ENCODE measurements around the gene LPP.

Gene LPP

DNA sequence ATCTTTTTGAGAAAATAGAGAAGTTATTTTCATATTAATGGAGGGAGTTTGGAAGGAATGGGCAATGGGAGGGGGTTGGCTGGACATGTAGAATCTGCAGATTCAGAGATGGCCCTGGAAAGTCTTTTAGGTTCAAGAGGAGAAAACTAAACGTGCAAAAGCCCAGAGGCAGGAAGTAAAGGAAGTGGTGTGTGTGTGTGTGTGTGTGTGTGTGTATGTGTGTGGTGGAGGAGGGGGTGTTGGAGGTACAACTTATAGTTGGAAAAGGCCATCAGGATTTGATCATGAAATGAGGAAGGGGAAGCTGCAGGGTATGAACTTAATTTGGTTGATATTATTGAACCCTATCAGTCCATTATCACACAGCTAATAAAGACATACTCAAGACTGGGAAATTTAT is 5.6 kb upstream of the LPP start:
- H4K20me1 ChIP-seq (ENCODE audit: insufficient read depth, low read length): no peaks in the 10 kb centered on the region
- H3K27ac ChIP-seq (ENCODE audit: low read depth, low read length, poor library complexity, severe bottlenecking): no peak overlapping the region
- no peak overlapping the region for H3K4me3 ChIP-seq (ENCODE audit: low read depth, low read length, poor library complexity, severe bottlenecking)
- no peak overlapping the region for H3K9ac ChIP-seq (ENCODE audit: low read length)
- no peaks in the 10 kb centered on the region for H3K36me3 ChIP-seq (ENCODE audit: insufficient read depth, low read length)
- H3K9me3 ChIP-seq (ENCODE audit: low read length): no peaks in the 10 kb centered on the region
- no peak for TF ChIP-seq EZH2 (IDR thresholded peaks at IDR 0.05; ENCODE audit: borderline replicate concordance, low read length)
- TF ChIP-seq, protein P1, sequence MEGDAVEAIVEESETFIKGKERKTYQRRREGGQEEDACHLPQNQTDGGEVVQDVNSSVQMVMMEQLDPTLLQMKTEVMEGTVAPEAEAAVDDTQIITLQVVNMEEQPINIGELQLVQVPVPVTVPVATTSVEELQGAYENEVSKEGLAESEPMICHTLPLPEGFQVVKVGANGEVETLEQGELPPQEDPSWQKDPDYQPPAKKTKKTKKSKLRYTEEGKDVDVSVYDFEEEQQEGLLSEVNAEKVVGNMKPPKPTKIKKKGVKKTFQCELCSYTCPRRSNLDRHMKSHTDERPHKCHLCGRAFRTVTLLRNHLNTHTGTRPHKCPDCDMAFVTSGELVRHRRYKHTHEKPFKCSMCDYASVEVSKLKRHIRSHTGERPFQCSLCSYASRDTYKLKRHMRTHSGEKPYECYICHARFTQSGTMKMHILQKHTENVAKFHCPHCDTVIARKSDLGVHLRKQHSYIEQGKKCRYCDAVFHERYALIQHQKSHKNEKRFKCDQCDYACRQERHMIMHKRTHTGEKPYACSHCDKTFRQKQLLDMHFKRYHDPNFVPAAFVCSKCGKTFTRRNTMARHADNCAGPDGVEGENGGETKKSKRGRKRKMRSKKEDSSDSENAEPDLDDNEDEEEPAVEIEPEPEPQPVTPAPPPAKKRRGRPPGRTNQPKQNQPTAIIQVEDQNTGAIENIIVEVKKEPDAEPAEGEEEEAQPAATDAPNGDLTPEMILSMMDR (IDR thresholded peaks at IDR 0.05; ENCODE audit: low read length): no peak
- no peaks in the 10 kb centered on the region for H3K27me3 ChIP-seq (ENCODE audit: insufficient read depth, low read length)
- no peaks in the 10 kb centered on the region for H3K79me2 ChIP-seq (ENCODE audit: insufficient read depth, low read length)
- peaks cover 38% of the 10 kb centered on the region for H3K4me1 ChIP-seq (ENCODE audit: insufficient read depth, low read length, severe bottlenecking)
- no peak overlapping the region for H3K4me2 ChIP-seq (ENCODE audit: low read length)
- H3F3A ChIP-seq (ENCODE audit: insufficient read depth, low read length): no peaks in the 10 kb centered on the region
- H3K9me2 ChIP-seq (ENCODE audit: low read depth, low read length): no peaks in the 10 kb centered on the region
- H2AFZ ChIP-seq (ENCODE audit: low read length): no peak overlapping the region

DNA sequence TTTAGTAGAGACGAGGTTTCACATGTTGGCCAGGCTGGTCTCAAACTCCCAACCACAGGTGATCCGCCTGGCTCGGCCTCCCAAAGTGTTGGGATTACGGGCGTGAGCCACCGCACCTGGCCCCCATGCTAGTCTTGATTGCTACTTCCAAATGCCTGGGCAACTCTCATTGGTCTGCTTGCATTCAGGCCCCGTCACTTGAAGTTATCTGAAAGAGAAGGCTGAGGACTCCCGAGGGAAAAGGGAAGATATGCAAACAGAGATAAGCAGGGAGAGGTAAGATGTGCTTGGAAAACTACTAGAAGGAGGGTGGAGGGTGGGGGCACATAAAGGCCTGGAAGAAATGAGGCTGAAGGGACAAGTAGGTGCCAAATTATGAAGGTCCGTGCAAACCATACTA is 4.4 kb upstream of the LPP start:
- H3F3A ChIP-seq (ENCODE audit: insufficient read depth, low read length): no peaks in the 10 kb centered on the region
- no peaks in the 10 kb centered on the region for H3K27me3 ChIP-seq (ENCODE audit: insufficient read depth, low read length)
- no peaks in the 10 kb centered on the region for H3K36me3 ChIP-seq (ENCODE audit: insufficient read depth, low read length)
- peak overlapping the region; percentile 12 for H3K27ac ChIP-seq (ENCODE audit: low read depth, low read length, poor library complexity, severe bottlenecking)
- H3K4me2 ChIP-seq (ENCODE audit: low read length): no peak overlapping the region
- no peak overlapping the region for H3K4me3 ChIP-seq (ENCODE audit: low read depth, low read length, poor library complexity, severe bottlenecking)
- TF ChIP-seq, protein P1 (IDR thresholded peaks at IDR 0.05; ENCODE audit: low read length): no peak
- TF ChIP-seq EZH2 (IDR thresholded peaks at IDR 0.05; ENCODE audit: borderline replicate concordance, low read length): no peak
- H3K9me3 ChIP-seq (ENCODE audit: low read length): no peaks in the 10 kb centered on the region
- no peaks in the 10 kb centered on the region for H4K20me1 ChIP-seq (ENCODE audit: insufficient read depth, low read length)
- H3K9ac ChIP-seq (ENCODE audit: low read length): no peak overlapping the region
- peaks cover 45% of the 10 kb centered on the region for H3K4me1 ChIP-seq (ENCODE audit: insufficient read depth, low read length, severe bottlenecking)
- H3K9me2 ChIP-seq (ENCODE audit: low read depth, low read length): no peaks in the 10 kb centered on the region
- no peak overlapping the region for H2AFZ ChIP-seq (ENCODE audit: low read length)
- H3K79me2 ChIP-seq (ENCODE audit: insufficient read depth, low read length): no peaks in the 10 kb centered on the region

GRCh38 chr3:188150982-188151381 is 3.0 kb upstream of the LPP start:
- Histone ChIP-seq H3K9me2 (ENCODE audit: low read depth, low read length) (no peaks in the 10 kb centered on the region), H3K4me1 (ENCODE audit: insufficient read depth, low read length, severe bottlenecking) (peaks cover 51% of the 10 kb centered on the region), H4K20me1 (ENCODE audit: insufficient read depth, low read length) (no peaks in the 10 kb centered on the region), H3K9me3 (ENCODE audit: low read length) (no peaks in the 10 kb centered on the region), H3K36me3 (ENCODE audit: insufficient read depth, low read length) (no peaks in the 10 kb centered on the region), H3K9ac (ENCODE audit: low read length) (no peak overlapping the region), H3K27me3 (ENCODE audit: insufficient read depth, low read length) (no peaks in the 10 kb centered on the region), H3F3A (ENCODE audit: insufficient read depth, low read length) (no peaks in the 10 kb centered on the region), H3K79me2 (ENCODE audit: insufficient read depth, low read length) (no peaks in the 10 kb centered on the region), H2AFZ (ENCODE audit: low read length) (no peak overlapping the region), H3K27ac (ENCODE audit: low read depth, low read length, poor library complexity, severe bottlenecking) (peak overlapping the region; percentile 2), H3K4me2 (ENCODE audit: low read length) (no peak overlapping the region), H3K4me3 (ENCODE audit: low read depth, low read length, poor library complexity, severe bottlenecking) (no peak overlapping the region)
- TF ChIP-seq EZH2 (IDR thresholded peaks at IDR 0.05; ENCODE audit: borderline replicate concordance, low read length): no peak
- TF ChIP-seq, protein P1 (IDR thresholded peaks at IDR 0.05; ENCODE audit: low read length): no peak
